GM21529 (cell line): ENCODE data around the gene CCDC184.

Experiments used
- ATAC-seq: cut with Tn5 transposase; IDR thresholded peaks from one replicate; pipeline ENCODE4 v1.9.1; 2021; ENCODE audit not compliant: unreplicated experiment

Gene CCDC184

DNA sequence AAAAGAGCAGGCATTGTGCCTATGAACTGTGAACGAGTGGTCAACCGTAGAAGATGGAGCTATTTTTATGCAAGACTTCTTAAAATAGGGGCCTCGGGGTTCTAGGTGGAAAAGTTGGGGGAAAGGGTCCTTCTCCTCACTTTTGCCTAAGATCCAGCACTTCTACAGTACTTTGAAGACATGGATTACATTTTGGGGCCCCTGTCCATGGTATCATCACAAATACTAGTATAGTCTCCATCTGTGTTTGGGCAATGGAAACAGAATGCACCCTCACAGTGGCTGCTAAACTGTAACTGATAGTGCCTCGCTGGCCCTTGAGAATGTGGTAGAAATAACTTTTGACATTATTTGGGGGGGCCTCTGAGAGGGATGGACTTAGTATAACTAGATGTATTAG lies 5.5 kb upstream of the CCDC184 start:
- ATAC-seq, result no peak

DNA sequence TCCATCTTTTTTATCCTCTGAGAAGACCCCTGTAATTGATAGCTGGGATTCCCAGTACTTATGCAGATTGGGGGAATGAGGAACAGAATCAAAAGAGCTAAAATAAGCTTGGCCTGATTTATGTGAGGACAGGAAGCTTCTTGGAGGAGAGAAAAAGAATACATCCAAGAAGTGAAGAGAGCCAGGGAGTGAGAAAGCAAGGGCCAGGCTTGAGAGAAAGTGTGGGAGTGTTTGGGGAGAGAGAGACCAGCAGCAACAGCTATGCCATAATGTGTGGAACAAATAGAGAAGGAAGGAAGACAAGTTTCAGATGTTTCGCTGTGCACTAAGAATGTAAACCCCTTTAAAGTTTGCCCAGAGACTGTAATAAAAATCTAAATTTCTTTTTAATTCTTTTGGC lies 4.0 kb upstream of the CCDC184 start:
- ATAC-seq, result no peak

DNA sequence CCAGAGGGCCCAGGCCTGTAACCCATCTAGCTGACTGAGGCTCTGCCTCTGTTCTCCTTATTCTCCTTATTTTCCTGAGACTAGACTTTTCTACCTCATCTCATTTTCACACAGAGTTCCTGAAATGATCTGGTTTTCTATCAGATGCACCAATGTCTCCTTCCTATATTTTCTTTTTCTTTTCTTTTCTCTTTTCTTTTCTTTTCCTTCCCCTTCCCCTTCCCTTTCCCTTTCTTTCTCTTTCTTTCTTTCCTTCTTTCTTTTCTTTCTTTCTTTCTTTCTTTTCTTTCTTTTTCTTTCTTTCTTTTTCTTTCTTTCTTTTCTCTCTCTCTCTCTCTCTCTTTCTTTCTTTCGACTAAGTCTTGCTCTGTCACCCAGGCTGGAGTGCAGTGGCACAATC lies 3.0 kb upstream of the CCDC184 start:
- no peak for ATAC-seq

DNA sequence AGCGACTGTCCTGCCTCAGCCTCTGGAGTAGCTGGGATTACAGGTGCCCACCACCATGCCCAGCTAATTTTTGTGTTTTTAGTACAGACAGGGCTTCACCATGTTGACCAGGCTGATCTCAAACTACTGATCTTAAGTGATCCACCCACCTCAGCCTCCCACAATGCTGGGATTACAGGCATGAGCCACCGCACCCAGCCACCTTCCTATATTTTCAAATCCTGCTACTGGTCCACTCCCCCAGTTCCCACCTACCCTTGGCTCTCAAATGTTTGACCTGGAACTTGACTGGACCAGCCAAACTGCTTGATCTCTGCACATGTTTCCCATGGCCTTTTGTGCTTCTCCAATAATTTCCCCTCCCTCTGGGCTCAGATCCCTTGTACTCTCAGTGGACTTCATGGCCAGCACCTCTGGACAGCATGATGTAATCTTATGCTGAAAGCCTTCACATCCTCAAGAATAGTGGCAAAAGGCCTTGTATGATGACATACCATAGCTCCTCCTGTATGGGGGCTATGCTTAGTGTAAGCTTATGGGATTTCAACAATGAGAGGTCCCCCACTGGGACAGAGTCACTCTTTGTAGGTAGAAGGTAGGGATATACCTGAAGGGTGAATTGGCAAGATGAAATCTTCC lies 2.5 kb upstream of the CCDC184 start:
- ATAC-seq, result no peak

DNA sequence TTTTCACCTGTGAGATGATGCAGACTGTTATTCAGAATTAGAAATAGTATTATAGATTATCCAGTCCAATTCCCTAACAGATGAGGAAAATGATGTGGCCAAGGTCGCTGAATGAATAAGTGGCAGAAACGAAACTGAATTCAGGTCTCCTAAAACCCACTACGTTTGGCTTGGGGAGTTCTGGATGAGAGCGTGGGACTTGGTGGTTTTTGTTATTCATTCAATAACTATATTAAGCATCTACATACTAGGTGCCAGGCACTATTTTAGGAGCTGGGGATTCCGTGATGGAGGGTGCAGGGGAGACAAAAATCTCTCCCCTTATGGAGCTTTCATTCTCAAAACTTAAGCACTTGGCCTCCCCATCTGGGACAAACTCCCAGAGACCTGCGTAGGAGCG lies 813 bp upstream of the CCDC184 start:
- no peak for ATAC-seq

DNA sequence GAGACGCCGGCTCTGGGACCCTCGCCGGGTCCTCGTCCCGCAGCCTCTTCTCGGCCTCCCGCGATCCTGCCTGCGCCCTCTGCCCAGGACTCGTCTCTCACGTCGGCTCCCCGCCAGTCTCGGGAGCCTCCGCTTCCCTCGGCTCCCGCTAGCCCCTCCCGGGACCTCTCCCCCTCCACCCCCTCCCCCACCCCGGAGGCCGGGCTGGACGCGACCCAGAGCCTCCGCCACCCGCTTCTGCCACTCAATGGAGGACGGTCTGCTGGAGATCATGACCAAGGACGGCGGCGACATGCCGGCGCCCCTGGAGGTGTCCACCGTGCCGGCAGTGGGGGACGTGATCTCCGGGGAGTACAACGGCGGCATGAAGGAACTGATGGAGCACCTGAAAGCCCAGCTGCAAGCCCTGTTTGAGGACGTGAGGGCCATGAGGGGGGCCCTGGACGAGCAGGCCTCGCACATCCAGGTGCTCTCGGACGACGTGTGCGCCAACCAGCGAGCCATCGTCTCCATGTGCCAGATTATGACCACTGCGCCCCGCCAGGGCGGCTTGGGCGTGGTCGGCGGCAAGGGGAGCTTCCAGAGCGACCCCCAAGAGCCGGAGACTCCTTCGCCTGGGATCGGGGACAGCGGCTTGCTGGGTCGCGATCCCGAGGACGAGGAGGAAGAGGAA lies 568 bp downstream of the CCDC184 start:
- ATAC-seq, result no peak

DNA sequence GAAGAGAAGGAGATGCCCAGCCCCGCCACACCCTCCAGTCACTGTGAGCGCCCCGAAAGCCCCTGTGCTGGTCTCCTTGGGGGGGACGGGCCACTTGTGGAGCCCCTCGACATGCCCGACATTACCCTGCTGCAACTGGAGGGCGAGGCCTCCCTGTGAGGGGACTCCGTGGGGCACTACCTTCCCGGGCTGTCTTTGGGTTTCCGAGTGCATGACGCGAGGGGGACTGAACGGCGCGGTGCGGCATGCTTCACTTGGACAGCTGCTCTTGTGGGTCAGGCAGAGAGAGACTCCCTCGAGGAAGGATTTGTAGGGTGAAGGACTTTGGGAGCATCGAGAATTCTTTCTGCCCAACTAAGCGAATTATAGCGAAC lies 1.1 kb downstream of the CCDC184 start:
- no peak for ATAC-seq

DNA sequence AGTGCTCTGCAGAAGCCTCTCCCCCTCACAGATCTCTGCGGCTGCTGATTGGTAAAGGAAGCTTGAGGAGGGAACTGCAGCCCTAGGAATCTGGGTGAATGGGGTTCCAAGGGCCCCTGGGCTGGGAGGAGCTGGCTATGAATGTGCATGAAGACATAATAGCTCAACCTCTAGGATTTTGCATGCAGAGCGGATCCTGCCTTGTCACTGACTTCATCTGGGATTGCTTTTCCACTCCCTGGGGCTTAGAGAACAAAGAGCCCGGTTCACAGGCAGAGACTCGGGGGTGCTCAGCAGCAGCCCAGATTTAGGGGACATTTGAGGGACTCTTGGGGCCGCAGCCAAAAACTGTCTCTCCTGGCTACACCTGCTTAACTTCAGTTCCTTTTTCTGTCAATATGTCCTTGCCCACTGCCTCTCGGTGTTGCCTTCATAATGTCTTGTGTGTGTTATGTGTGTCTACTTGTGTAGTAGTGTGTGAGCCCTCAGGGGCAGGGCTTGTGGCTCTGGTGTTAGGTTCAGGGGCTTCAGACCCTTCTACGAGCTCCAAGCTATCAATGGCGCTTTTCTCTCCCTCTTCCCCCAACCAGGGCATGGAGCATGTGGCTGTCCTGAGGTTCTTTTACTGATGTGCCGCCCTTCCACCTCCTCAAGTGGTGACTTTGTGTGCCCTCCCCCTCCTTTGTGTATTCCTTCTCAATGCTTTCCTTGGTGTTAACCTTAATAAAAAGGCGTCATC lies 1.9 kb downstream of the CCDC184 start:
- ATAC-seq, result no peak

DNA sequence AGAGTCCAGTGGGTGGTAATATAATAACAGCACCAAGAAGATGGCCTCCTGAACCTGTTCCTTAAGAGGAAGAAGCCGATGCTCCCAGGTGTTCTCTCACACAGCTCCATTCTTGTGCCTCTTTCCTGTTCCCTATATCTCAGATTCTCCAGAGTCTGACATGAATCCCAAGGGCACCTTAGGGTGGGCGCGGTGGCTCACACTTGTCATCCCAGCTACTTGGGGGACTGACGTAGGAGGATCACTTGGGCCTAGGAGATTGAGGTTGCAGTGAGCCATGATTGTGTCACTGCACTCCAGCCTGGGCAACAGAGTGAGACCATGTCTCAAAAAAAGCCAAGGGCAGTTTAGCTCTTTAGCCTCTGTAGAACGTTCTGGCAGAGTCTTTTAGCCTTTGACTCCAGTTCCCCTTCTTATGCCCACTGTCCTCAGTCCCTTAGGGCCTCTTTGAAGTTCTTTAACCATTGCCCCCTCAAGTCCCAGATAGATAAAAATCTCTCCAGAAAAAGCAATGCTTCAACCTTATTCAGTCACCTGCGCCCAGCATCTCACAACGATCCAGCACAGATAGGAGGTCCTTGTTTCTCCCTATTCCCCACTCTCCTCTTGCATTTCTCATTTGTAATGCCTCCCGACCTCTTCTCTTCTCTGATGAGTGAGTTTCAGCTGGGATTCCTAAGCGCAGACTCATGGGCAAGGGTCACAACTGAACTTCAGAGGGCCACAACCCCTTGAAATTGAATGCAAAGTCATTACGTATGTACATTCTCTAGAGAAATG lies 4.7 kb downstream of the CCDC184 start:
- ATAC-seq, result no peak

DNA sequence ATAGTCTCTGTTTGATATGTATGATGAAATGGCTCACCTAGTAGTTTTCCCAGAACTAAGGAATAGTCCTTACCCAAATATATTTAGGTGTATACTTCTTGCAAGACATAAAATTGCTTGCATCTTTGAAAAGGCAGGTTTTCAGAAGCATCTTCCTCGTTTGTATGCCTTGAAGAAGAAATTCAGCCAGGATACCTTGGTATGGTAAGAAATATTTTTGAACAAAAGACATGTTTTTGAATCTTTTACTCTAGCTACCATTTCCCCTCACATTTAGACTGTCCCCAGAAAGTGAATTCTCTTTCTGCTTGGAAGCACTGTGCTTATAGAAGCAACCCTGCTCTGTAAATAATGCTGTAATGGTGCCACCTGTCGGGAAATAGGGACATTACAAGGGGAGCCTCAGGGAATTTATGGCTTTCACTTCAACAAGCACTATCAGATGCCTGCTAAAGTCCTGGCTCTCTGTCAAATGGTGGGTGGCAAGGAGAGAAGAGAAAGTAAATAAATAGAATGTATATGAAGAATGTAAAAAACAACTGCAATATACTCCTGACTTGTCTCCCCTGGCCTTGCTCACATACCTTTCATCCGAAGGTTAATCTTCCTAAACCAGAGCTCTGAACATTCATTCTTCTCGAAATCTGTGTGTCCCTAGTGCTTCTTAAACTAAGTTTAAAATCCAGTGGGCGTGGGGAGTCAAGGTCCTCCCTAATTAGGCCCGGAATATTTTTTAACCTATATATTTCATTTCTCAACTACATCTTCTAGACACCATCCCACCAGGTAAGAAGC lies 6.1 kb downstream of the CCDC184 start:
- ATAC-seq, result peak; percentile 55

DNA sequence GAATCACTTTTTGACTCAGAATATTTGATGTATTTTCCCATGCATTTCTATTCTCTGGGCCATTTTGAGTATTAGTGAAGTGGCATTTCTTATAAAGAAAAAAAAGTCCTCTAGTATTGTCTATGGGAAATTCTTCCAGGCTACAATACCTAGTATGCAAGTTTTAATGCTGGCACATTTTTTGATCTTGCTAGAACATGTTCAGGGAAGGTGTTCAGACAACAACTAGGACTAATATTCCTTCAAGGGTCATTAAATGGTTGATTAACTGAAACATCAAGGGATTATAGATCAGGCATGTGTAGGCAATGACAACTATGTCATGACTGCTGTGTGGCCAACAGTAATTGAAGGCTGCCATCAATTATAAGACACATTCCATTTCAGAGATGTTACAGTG lies 7.7 kb downstream of the CCDC184 start:
- ATAC-seq, result no peak

DNA sequence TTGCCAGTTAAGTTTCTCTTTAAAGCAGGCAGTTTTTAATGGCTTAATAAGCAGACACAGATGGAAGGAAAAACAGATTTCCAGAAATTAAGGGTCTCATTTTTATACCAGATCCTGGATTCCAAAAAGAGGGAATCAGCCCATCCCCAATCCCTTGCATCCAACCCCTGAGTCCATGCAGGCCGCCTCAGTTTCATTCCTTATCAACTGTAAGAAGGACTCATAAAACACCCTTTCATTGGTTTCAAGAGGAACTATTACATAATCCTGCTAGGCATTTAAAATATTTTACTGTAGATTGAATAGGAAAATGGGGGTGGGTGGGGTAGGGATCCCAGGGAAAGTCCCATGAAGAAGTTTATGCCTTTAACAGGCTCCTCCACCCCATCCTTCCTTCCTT lies 9.4 kb downstream of the CCDC184 start:
- ATAC-seq, result no peak

DNA sequence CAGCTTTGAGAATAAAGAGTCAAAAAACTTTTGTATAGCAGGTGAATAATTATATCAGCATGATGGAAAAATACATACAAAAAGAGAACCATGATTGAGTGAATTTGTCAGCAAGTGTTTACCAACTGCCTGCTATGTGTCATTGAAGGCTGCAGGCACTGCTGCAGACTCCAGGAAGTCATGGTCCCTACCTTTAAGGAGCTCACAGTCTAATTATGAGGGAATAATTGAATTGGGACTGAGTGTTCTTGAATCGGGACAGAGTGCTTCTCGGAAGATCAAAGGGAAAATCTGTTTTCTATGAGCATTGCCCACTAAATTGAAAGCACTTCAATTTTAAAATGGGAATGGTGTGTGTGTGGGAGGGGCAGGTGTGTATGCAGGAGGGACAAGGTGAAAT lies 10.2 kb downstream of the CCDC184 start:
- ATAC-seq, result no peak

DNA sequence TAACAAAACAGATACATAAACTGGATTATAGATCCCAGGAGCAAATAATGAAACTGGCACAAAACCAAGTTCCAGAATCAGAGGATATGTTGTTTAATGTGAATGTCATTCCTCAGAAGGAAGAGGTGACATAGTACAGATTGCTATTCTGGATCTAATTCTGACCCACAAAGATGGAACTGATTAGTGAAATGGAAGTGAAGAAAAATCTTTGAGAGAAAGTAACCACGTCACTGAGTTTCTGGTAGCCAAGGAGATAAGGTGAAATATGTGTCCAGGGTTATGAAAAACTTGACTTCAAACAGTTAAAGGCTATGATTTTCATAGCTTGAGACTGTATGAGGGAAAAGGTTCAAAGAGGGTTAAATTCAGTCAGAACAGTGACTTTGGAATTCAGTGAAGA lies 11.4 kb downstream of the CCDC184 start:
- ATAC-seq, result no peak

DNA sequence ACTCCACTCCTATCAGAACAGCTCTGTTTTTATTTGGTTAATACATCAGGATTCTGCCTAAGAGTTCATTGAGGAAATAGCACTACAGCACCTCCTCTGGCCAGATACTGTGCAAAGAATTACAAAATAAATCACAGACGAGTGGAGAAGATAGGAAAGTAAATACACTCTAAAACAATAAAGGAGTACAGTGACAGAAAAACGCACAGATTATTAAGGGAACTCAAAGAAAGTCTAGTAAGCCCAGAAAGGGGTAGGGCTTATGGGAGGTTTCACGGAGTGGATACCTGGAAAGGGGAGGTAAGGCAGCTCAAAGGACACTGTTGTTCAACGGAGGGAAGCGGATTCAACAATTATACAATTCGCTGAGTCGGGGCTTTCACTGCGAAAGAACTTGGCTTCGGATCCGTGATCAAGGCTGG lies 14.1 kb downstream of the CCDC184 start:
- peak; percentile 22 for ATAC-seq

DNA sequence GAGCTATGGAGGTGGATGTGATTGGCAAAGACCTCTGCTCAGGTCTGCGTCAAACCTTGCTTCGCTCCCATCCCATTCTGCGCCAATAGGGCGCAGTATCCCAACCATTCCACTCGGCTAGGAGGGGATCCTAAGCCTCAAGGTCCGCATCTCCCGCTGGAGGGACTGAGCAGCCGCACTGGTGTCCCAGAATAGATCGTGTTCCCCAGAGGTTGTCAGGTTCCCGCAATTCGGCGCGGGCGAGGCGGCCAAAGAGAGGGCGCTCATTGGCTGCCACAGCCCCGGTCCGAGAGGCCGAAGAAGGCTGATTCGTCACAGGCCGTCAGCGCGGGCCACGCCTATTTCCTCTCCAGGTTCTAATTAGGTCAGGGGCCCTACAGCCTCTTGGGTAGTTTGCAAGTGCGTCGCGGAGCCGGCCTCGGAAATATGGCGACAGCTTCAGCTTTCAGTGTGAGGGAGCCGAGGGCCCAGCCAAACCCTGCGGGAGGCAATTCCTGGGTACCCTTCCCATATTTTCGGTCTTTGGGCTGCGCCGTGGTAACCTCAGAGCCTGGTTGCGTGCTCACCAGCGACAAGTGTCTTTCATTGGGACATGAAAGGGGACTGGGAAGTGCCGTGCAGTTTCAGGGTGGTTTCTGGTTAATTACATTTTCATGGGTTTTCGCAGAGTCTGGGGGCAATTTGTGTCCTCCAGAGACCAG lies 14.7 kb downstream of the CCDC184 start:
- ATAC-seq, result peak; percentile 99

DNA sequence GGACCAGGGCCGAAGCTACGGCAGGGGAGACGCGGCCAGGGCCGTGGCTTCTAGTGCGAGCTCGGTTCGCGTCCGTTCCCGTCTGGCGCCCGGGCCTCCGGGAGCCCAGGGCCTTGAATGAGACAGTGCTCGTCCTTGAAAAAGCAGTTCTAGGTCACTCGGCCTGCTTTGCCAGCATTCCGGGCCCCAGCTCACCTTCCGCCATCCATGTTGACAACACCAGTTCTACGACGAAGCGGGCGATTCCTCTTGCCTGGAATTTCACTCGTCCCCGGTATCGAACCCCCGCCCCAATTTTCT lies 15.2 kb downstream of the CCDC184 start:
- ATAC-seq, result peak; percentile 13

DNA sequence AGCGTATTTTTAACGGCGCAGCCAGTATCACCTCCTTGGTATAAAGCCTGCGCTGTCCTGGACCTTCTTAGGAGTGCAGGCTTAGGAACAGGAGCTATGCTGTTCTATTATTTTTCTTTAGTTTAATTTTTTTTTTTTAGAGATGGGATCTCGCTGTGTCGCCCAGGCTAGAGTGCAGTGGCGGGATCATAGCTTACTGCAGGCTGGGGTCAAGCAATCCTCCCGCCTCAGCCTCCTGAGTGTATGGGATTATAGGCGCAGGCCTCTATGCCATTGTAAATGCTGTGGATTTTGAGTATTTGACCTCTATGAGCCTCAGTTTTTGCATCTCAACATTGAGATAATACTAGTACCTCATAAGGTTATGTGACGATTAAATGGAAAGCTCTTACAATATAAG lies 15.5 kb downstream of the CCDC184 start:
- no peak for ATAC-seq

DNA sequence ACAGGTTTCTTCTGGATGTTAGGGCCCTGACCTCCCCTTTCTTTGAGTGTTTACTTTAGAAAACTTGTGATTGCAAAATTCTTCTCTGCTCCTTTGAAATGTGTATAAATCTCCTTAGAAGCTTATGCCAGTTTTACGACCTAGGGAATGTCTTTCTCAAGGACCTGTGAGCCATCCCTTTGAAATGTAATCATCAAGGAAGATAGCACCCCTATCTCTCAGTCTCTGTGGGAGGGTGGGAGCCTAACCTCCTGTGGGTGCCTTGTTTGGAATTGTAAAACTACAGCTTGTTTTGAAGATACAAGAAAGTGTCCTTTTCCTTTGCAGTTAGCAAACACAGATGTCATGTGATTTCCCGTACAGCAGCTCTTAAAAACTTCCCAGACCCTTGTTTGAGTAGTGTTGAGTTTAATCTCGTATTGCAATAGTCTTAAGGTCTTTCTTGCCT lies 16.4 kb downstream of the CCDC184 start:
- no peak for ATAC-seq

DNA sequence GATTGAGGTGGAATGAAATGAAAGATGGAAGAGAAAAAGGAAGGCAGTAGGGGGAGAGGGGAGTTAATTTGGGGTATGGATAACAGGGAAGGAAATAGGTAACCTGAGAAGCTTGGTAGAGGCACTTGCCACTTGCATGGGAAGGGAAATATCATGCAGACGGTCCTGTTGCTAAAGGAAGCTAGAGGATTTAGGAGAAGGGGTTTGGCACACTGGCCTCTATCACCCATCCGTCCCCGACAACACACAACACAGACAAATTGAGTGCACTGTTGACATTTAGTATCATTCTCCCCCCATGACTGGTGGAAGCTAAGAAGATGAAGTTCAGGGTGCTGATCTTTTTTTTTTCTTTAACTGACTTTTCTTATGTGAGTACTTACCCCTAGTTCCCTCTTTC lies 17.6 kb downstream of the CCDC184 start:
- no peak for ATAC-seq
